Transverse colon (tissue), 4 donors: ENCODE results near the gene TMEM117.

Source experiments
- POLR2A ChIP-seq: fragments of 450-650 bp; IDR thresholded peaks from one replicate; pipeline ENCODE4 v1.6.1; 2016; ENCODE audit warnings: antibody characterized with exemption, mild to moderate bottlenecking, moderate library complexity
- POLR2AphosphoS5 ChIP-seq, 3 donors: sonication (generic); formaldehyde crosslinking; IDR thresholded peaks; one replicate each; pipeline ENCODE4 v1.6.1; 2016; ENCODE audit warnings: antibody characterized with exemption in 3 of 3
- TF ChIP-seq, protein P1 (sequence below), 5 experiments: fragments of 200-600 bp in 3 of 5; fragments of 450-650 bp in 2 of 5; sonication (generic) in 3 of 5; IDR thresholded peaks; 1 replicate in 2 of 5; 2 replicates in 3 of 5; pipeline ENCODE4 v1.5.1; 2016 to 2017; ENCODE audit warnings: antibody characterized with exemption in 5 of 5, inconsistent platforms in 3 of 5, mild to moderate bottlenecking in 2 of 5, moderate library complexity in 1 of 5

GRCh38 chr12:43981726-43982125 lies 145.8 kb downstream of the TMEM117 start:
- TF ChIP-seq, protein P1, sequence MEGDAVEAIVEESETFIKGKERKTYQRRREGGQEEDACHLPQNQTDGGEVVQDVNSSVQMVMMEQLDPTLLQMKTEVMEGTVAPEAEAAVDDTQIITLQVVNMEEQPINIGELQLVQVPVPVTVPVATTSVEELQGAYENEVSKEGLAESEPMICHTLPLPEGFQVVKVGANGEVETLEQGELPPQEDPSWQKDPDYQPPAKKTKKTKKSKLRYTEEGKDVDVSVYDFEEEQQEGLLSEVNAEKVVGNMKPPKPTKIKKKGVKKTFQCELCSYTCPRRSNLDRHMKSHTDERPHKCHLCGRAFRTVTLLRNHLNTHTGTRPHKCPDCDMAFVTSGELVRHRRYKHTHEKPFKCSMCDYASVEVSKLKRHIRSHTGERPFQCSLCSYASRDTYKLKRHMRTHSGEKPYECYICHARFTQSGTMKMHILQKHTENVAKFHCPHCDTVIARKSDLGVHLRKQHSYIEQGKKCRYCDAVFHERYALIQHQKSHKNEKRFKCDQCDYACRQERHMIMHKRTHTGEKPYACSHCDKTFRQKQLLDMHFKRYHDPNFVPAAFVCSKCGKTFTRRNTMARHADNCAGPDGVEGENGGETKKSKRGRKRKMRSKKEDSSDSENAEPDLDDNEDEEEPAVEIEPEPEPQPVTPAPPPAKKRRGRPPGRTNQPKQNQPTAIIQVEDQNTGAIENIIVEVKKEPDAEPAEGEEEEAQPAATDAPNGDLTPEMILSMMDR (IDR thresholded peaks at IDR 0.05), result no peak
- TF ChIP-seq POLR2AphosphoS5 (IDR thresholded peaks at IDR 0.05), result no peak
- TF ChIP-seq POLR2A, result no peak
